ENCODE results near the gene CBLN3.

The CBLN3 gene

GRCh38 chr14:24381363-24382063, 48.0 kb downstream of the CBLN3 start:
- no peak for DNase-seq (ENCODE audit: low read depth)

- no peak for DNase-seq (ENCODE audit: low read depth)
Observed at GRCh38 chr14:24379907-24380730, 49.3 kb downstream of the CBLN3 start.

GRCh38 chr14:24378981-24379906, 50.2 kb downstream of the CBLN3 start:
- DNase-seq (ENCODE audit: low read depth): no peak

GRCh38 chr14:24378327-24378726, 51.1 kb downstream of the CBLN3 start:
- DNase-seq (ENCODE audit: low read depth): no peak

GRCh38 chr14:24377657-24378056, 51.8 kb downstream of the CBLN3 start:
- no peak for DNase-seq (ENCODE audit: low read depth)

- DNase-seq (ENCODE audit: low read depth): no peak
Observed at GRCh38 chr14:24377126-24377525, 52.3 kb downstream of the CBLN3 start.

Measured in activated T-cell treated with anti-CD3 and anti-CD28 coated beads for 1 hour (primary cell).